Aorta (tissue), 5 donors: ENCODE results near the gene ARHGEF12. TPM values are rescaled to one million over a fixed set of nuclear protein-coding genes. Genes with fewer than 3 reads are reported as not detected.
A peak's percentile ranks its signal among the peaks of the same experiment; 100 is the strongest.

Experiments
- ATAC-seq: fragments of 200-7000 bp; cut with Tn5 transposase; one replicate; pipeline ENCODE4 v1.9.1; 2022; ENCODE audit warnings: moderate library complexity; ENCODE audit not compliant: low FRiP score
- DNase-seq, 2 donors: peaks; one replicate each; pipeline ENCODE4 v3.0.0-alpha.2; 2020
- H3K27ac ChIP-seq, 2 donors: one replicate each; pipeline ENCODE4 v1.5.1; 2013; ENCODE audit warnings: low read length in 2 of 2, mild to moderate bottlenecking in 2 of 2, moderate library complexity in 2 of 2, control low read depth in 1 of 2, inconsistent platforms in 1 of 2, low read depth in 1 of 2
- H3K27me3 ChIP-seq, 2 donors: one replicate each; pipeline ENCODE4 v1.6.1; 2013; ENCODE audit warnings: control low read depth in 1 of 2, low read length in 1 of 2, mild to moderate bottlenecking in 1 of 2, moderate library complexity in 1 of 2; ENCODE audit not compliant: insufficient read depth in 2 of 2, control insufficient read depth in 1 of 2
- H3K36me3 ChIP-seq, 2 donors: one replicate each; pipeline ENCODE4 v1.6.1; 2013; ENCODE audit warnings: control low read depth in 1 of 2, low read length in 1 of 2, mild to moderate bottlenecking in 1 of 2; ENCODE audit not compliant: insufficient read depth in 2 of 2, control insufficient read depth in 1 of 2
- H3K4me1 ChIP-seq, 2 donors: one replicate each; pipeline ENCODE4 v1.6.1; 2013; ENCODE audit warnings: low read length in 2 of 2, control low read depth in 1 of 2, mild to moderate bottlenecking in 1 of 2, moderate library complexity in 1 of 2; ENCODE audit not compliant: insufficient read depth in 2 of 2, control insufficient read depth in 1 of 2
- H3K4me3 ChIP-seq, 2 donors: one replicate each; pipeline ENCODE4 v1.5.1; 2013; ENCODE audit warnings: low read length in 2 of 2, control low read depth in 1 of 2, mild to moderate bottlenecking in 1 of 2
- H3K9me3 ChIP-seq: one replicate; pipeline ENCODE4 v1.6.1; 2013; ENCODE audit warnings: mild to moderate bottlenecking, low read length; ENCODE audit not compliant: control insufficient read depth
- WGBS, 2 donors: extraction: QIAGEN DNeasy Blood & Tissue Kit; methylation state at CpG; one replicate each; pipeline ENCODE4 v1.1.7; 2013; 5-methylcytosine and 5-hydroxymethylcytosine counted together
- intact Hi-C, 2 donors: fragments of 100-400 bp; cut with DNase I; formaldehyde crosslinking; loops; one replicate each; pipeline versions ENCODE4 v1.14.2 to v1.15.0; 2022
- polyA plus RNA-seq, 2 donors: library from polyadenylated mRNA; stranded (reverse); fragments of 200-250 nt; gene quantifications; one replicate each; pipeline ENCODE4 v1.2.3, GENCODE V29; 2013
- total RNA-seq, 2 donors: library from RNA; stranded (reverse); fragmentation: NEBNext Ultra II Directional; extraction: Animal tissue kit (Norgen Biotek cat#: 25700); gene quantifications; one replicate each; pipeline ENCODE4 v1.2.1, GENCODE V29; 2021
- donor health status: healthy with polysubstance abuse.
- donor health status: Bipolar disorder and iron deficiency.
- donor health status: DM: no; HTN: no; CAD: no.
- donor health status: DM: no; HTN: no; CAD: no.
- donor health status: DM: yes; HTN: yes; CAD: no.

Gene ARHGEF12
- total and polyA plus RNA-seq, 4 donors: 21.7 to 143 (median 75.8) TPM

DNA sequence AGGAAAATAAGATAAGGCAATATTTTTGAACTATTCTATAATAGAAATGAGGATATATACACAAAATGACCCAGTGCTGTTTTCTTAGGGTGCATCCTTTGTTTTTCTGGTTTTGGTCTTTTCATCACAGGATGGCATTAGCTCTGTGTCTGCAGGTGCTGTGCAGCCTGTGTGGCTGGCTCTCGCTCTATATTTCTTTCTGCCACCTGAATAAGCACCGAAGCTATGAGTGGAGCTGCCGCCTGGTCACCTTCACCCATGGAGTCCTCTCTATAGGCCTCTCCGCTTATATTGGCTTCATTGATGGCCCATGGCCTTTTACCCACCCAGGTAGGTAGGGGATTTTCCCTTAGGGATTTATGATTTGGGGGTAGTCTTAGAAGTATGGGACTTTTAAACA is 8.9 kb upstream of the ARHGEF12 start:
- peaks cover 0 to 5% of the 10 kb centered on the region in 2 donors for H3K36me3 ChIP-seq
- intact Hi-C loops: no loop called here
- H3K4me1 ChIP-seq: peaks cover 0 to 3% of the 10 kb centered on the region in 2 donors
- H3K27me3 ChIP-seq: no peaks in the 10 kb centered on the region
- 83 to 84% methylated on average over 4 of the region's 4 CpGs for WGBS, 2 donors
- H3K9me3 ChIP-seq: no peaks in the 10 kb centered on the region
- H3K27ac ChIP-seq: no peak overlapping the region
- H3K4me3 ChIP-seq: no peak overlapping the region
- no peak for DNase-seq
- no peak for ATAC-seq

DNA sequence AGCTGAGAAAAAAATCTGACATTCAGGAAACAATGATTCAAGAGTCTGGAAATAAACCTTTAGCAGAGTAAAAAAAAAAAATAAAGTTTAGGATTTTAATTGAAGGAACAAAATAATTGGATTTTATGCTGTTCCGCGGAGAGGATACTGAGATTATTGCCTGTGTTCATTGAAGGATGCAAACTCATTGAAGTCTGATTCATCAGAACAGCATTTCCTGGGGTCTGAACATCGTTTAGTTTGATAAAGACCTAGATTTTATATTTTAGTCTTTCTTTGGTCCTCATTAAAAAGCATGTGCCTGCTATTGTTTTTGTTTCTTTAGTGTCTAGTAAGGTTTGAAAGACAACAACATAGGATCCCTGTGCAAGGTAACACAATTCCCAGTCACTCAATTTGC is 6.7 kb upstream of the ARHGEF12 start:
- ATAC-seq (no peak), DNase-seq (no peak)
- Histone ChIP-seq H3K9me3 (no peaks in the 10 kb centered on the region), H3K4me3 (no peak overlapping the region), H3K36me3 (peaks cover 0 to 5% of the 10 kb centered on the region in 2 donors), H3K27me3 (no peaks in the 10 kb centered on the region), H3K27ac (no peak overlapping the region), H3K4me1 (peaks cover 3 to 5% of the 10 kb centered on the region in 2 donors)
- intact Hi-C loops: no loop called here
- WGBS, 2 donors: 72% methylated on average over 3 of the region's 3 CpGs

DNA sequence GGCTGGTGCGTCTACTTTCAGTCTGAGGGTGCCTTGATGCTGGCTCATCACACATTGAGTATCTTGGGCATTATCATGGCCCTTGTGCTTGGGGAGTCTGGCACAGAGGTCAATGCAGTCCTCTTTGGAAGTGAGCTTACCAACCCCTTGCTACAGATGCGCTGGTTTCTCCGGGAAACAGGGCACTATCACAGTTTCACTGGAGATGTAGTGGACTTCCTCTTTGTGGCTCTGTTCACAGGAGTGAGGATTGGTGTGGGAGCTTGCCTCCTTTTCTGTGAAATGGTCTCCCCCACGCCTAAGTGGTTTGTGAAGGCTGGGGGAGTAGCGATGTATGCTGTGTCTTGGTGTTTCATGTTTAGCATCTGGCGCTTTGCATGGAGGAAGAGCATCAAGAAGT is 6.2 kb upstream of the ARHGEF12 start:
- WGBS, 2 donors: 94% methylated on average over 6 of the region's 6 CpGs
- DNase-seq: no peak
- H3K4me1 ChIP-seq: peaks cover 3 to 5% of the 10 kb centered on the region in 2 donors
- H3K27ac ChIP-seq: peak overlapping the region in 1 of 2 donors; percentile 6
- no peak overlapping the region for H3K4me3 ChIP-seq
- H3K9me3 ChIP-seq: no peaks in the 10 kb centered on the region
- intact Hi-C loops: no loop called here
- H3K36me3 ChIP-seq: peaks cover 0 to 5% of the 10 kb centered on the region in 2 donors
- no peak for ATAC-seq
- H3K27me3 ChIP-seq: no peaks in the 10 kb centered on the region

DNA sequence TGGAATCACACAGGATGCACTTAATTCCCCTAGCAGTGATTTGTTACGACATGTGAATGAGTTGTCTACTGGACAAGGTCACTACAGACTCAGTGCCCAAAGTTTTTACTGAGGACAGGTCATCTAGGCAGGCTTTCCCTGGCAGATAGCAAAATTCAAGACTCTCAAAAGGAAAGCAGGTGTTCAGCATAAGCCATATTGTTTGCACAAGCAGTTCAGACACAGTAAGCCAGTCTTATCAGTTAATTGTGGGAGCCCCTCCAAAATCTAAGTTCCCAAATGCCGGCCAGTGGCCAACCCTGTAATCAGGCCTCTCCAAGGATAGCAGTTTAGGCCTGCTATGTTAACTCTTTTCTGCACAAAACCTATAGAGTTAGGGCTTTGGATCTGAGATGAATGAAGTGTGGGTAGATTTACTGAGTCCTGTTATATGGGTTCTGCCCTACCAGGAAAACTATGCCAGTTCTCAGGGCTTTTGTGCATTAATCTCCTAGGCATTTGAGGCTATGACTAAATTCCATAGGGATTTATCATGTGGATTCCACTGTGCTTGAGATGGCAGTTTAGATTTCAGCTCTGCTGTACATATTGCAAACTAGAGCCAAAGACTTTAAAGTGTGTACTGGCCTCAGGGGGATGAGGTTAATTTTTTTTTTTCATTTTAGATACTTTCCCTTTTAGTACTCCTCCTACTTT is 4.8 kb upstream of the ARHGEF12 start:
- WGBS, 2 donors: 6 to 10% methylated on average over 2 of the region's 2 CpGs
- no peak for ATAC-seq
- peaks cover 0 to 5% of the 10 kb centered on the region in 2 donors for H3K36me3 ChIP-seq
- no peaks in the 10 kb centered on the region for H3K27me3 ChIP-seq
- H3K4me1 ChIP-seq: peaks cover 3 to 5% of the 10 kb centered on the region in 2 donors
- H3K27ac ChIP-seq: peak overlapping the region in 1 of 2 donors; percentile 54
- no peaks in the 10 kb centered on the region for H3K9me3 ChIP-seq
- intact Hi-C loops: no loop called here
- no peak overlapping the region for H3K4me3 ChIP-seq
- DNase-seq: no peak

DNA sequence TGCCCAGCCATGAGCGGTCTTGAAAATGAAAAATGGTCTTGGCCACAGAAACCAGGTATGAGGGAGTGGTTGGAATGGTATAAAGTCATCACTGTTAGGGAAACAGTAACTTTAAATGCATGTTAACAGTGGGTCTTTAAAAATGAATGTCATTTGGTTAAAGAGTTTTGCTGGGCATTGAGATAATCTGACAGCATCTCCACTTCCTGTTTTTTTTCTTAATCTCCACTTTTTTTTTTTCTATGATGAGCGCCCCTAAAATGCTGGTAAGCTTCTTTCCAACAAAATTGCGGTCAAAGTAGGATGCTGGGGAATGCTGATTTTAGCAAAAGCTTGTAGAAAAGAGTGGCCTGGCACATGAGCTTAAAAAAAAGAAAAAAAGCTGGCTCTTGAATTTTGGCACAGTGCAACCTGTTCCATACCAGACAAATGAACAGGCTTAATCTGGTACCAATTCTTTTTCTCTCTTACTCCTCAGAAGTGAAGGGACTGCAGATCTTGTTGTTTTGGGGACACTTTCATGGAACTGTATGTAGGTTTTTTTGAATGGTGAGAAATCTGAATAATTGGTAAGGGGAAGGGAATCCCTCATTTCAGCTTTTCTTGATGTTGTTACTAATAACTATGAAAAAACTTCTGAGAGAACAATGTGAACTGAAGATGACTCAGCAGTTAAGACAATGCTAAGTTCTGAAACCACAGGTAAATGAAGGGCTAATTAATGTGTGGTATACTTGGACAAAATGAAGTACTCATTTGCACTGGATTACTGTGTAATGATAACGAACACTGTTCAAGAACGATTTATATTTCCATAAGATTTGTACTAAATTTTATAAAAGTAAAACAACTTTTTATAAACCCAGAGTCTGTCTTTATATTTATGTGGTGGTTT is 3.1 kb upstream of the ARHGEF12 start:
- no peak overlapping the region for H3K4me3 ChIP-seq
- no peaks in the 10 kb centered on the region for H3K27me3 ChIP-seq
- H3K36me3 ChIP-seq: peaks cover 0 to 5% of the 10 kb centered on the region in 2 donors
- WGBS, 2 donors: 21 to 30% methylated on average over 5 of the region's 5 CpGs
- peak overlapping the region in 1 of 2 donors; percentile 47 for H3K27ac ChIP-seq
- intact Hi-C loops: no loop called here
- H3K4me1 ChIP-seq: peaks cover 3 to 5% of the 10 kb centered on the region in 2 donors
- DNase-seq (no peak), ATAC-seq (no peak)
- H3K9me3 ChIP-seq: no peaks in the 10 kb centered on the region

DNA sequence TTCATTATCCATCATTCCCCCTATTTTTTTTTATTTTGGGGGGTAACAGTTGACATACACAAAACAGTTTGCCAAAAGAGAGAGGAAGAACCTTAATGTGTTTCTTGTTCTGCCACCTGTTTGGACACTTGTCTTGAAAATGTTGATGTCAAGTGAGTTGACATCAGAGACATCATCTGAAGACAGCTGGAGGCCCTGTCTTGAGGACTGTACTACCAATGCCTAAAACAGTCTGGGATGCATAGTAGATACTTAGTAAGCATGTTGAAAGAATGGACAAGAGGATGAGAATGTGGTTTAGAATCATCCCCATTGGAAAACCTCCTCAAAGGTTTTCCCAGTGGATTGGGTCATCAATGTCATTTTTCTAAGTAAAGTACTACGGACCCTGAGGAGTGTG is 2.4 kb upstream of the ARHGEF12 start:
- 24 to 31% methylated on average over 1 of the region's 1 CpG for WGBS, 2 donors
- H3K36me3 ChIP-seq: peaks cover 0 to 5% of the 10 kb centered on the region in 2 donors
- H3K4me3 ChIP-seq: no peak overlapping the region
- intact Hi-C loops: no loop called here
- peaks cover 3 to 5% of the 10 kb centered on the region in 2 donors for H3K4me1 ChIP-seq
- ATAC-seq (no peak), DNase-seq (no peak)
- H3K9me3 ChIP-seq: no peaks in the 10 kb centered on the region
- no peaks in the 10 kb centered on the region for H3K27me3 ChIP-seq
- H3K27ac ChIP-seq: peak overlapping the region; percentile 78 to 87

DNA sequence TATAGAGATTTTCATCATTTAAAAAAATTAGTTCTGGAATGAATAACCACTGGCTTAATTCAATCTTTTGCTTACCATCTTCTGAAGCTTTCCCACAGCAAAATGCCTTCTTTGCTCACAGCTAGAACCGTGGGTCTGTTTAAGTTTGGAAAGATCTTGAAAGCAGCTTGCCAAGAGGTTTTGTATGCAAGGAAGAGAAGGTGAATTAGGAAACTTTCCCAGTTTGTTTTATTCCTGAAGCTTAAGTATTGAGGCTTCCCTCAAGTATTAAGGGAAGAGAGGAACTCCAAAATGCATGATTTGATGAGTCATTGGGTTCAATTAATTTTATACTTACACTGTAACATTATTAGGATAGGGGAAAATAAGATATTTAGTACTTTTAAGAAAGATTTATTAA is 1.9 kb upstream of the ARHGEF12 start:
- Histone ChIP-seq H3K27me3 (no peaks in the 10 kb centered on the region), H3K4me3 (no peak overlapping the region), H3K4me1 (peaks cover 3 to 5% of the 10 kb centered on the region in 2 donors), H3K9me3 (no peaks in the 10 kb centered on the region), H3K36me3 (peaks cover 0 to 5% of the 10 kb centered on the region in 2 donors), H3K27ac (peak overlapping the region in 1 of 2 donors; percentile 48)
- ATAC-seq (no peak), DNase-seq (no peak)
- WGBS, 2 donors: 3 to 10% methylated on average over 1 of the region's 1 CpG
- intact Hi-C loops: no loop called here

DNA sequence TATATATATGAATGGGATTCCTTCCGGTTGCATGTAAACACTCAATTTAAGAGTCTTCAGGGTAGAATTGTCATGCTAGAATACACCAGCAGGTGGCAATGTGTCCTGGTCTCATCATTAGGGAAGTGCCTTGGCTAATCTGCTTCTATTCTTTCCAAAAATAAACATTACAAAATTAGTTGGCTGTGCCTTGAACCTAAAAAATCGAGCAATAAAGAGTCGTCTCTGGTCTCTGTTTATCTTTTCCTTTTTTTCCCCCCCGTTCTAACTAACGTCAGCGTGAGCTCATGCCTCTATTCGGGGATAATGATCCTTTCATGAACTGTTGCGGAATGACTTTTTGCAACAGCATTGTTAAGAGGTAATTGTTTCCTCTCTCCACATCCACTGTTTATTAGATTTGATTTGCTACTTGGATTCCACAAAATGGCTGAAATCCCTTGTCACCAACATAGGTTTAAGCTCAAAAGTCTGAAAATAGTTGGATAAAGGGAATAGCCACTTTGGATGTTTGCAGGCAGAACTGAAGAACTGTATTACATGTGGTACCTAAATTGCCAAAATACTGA is 1.2 kb upstream of the ARHGEF12 start:
- peaks cover 0 to 2% of the 10 kb centered on the region in 2 donors for H3K36me3 ChIP-seq
- DNase-seq (no peak), ATAC-seq (peak; percentile 78)
- H3K4me1 ChIP-seq: peaks cover 5% of the 10 kb centered on the region in 2 donors
- 0 to 1% methylated on average over 8 of the region's 8 CpGs for WGBS, 2 donors
- no peaks in the 10 kb centered on the region for H3K27me3 ChIP-seq
- intact Hi-C loops: loop anchor here in 1 of 2 donors (5.0 kb wide), 1 partner anchor 97 kb away; no protein-coding TSS in a partner anchor
- H3K4me3 ChIP-seq: peak overlapping the region; percentile 12 to 80
- H3K9me3 ChIP-seq: no peaks in the 10 kb centered on the region
- H3K27ac ChIP-seq: peak overlapping the region; percentile 71 to 97
